ENCODE results near the gene CD52.

- TF ChIP-seq, protein P1, sequence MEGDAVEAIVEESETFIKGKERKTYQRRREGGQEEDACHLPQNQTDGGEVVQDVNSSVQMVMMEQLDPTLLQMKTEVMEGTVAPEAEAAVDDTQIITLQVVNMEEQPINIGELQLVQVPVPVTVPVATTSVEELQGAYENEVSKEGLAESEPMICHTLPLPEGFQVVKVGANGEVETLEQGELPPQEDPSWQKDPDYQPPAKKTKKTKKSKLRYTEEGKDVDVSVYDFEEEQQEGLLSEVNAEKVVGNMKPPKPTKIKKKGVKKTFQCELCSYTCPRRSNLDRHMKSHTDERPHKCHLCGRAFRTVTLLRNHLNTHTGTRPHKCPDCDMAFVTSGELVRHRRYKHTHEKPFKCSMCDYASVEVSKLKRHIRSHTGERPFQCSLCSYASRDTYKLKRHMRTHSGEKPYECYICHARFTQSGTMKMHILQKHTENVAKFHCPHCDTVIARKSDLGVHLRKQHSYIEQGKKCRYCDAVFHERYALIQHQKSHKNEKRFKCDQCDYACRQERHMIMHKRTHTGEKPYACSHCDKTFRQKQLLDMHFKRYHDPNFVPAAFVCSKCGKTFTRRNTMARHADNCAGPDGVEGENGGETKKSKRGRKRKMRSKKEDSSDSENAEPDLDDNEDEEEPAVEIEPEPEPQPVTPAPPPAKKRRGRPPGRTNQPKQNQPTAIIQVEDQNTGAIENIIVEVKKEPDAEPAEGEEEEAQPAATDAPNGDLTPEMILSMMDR (IDR thresholded peaks at IDR 0.05) = no peak
- no peak for TF ChIP-seq POLR2A (IDR thresholded peaks at IDR 0.05)
- no peak for TF ChIP-seq EP300 (IDR thresholded peaks at IDR 0.05)
Measured at GRCh38 chr1:26360807-26361604, 43.2 kb downstream of the CD52 start.
